Keratinocyte (primary cell): ENCODE results near the gene NBPF1. TPM values are rescaled to one million over a fixed set of nuclear protein-coding genes. Genes with fewer than 3 reads are reported as not detected.
"Not testable (repeated sequence)": the region's sequence is repeated elsewhere in the genome, so short reads cannot be mapped to it uniquely, and the experiment has no call there.

Experiments
- DNase-seq: peaks from one replicate; pipeline ENCODE4 v3.0.0-alpha.2; 2011; ENCODE audit warnings: low read depth, missing footprints, low spot score
- FAIRE-seq: peaks from 2 replicates; lab custom pipeline; 2011; peaks lifted over from hg19 to GRCh38; lab: Jason Lieb, UNC
- H2AFZ ChIP-seq: 2 replicates; pipeline ENCODE4 v1.6.0; 2012; ENCODE audit warnings: low read length, control low read depth, inconsistent platforms; ENCODE audit not compliant: control insufficient read depth
- H3K27ac ChIP-seq: 2 replicates; pipeline ENCODE4 v1.5.1; 2011; ENCODE audit warnings: low read length; ENCODE audit not compliant: control insufficient read depth, insufficient read depth
- H3K27me3 ChIP-seq: 3 replicates; pipeline ENCODE4 v1.6.0; 2011; ENCODE audit warnings: low read length; ENCODE audit not compliant: control insufficient read depth, insufficient read depth; ENCODE audit errors: extremely low read depth
- H3K36me3 ChIP-seq, 2 experiments: 2 replicates in 1 of 2; 3 replicates in 1 of 2; pipeline ENCODE4 v1.5.1; 2011; ENCODE audit warnings: low read length in 2 of 2, mild to moderate bottlenecking in 1 of 2; ENCODE audit not compliant: control insufficient read depth in 2 of 2, insufficient read depth in 2 of 2; ENCODE audit errors: extremely low read depth in 1 of 2
- H3K4me1 ChIP-seq: 3 replicates; pipeline ENCODE4 v1.5.1; 2011; ENCODE audit warnings: low read length; ENCODE audit not compliant: control insufficient read depth, insufficient read depth; ENCODE audit errors: extremely low read depth
- H3K4me2 ChIP-seq: 3 replicates; pipeline ENCODE4 v1.6.0; 2011; ENCODE audit warnings: low read depth, low read length; ENCODE audit not compliant: control insufficient read depth, insufficient read depth; ENCODE audit errors: extremely low read depth
- H3K4me3 ChIP-seq, 3 experiments: fragments of 200-600 bp in 1 of 3; sonication (generic) in 1 of 3; 2 replicates in 2 of 3; 3 replicates in 1 of 3; pipeline ENCODE4 v1.5.1; 2011 to 2016; ENCODE audit warnings: low read length in 3 of 3, mild to moderate bottlenecking in 3 of 3, control low read depth in 2 of 3, inconsistent platforms in 1 of 3, low read depth in 1 of 3, mixed read lengths in 1 of 3, mixed run types in 1 of 3, moderate library complexity in 1 of 3; ENCODE audit not compliant: control insufficient read depth in 2 of 3, insufficient read depth in 2 of 3; ENCODE audit errors: extremely low read depth in 1 of 3
- H3K79me2 ChIP-seq: 2 replicates; pipeline ENCODE4 v1.6.0; 2012; ENCODE audit warnings: low read length; ENCODE audit not compliant: control insufficient read depth, insufficient read depth
- H3K9ac ChIP-seq: 3 replicates; pipeline ENCODE4 v1.6.0; 2011; ENCODE audit warnings: low read length; ENCODE audit not compliant: control insufficient read depth, insufficient read depth; ENCODE audit errors: extremely low read depth
- H3K9me1 ChIP-seq: 3 replicates; pipeline ENCODE4 v1.6.0; 2011; ENCODE audit warnings: low read length; ENCODE audit not compliant: control insufficient read depth, insufficient read depth; ENCODE audit errors: extremely low read depth
- H3K9me3 ChIP-seq: 2 replicates; pipeline ENCODE4 v1.5.1; 2012; ENCODE audit warnings: low read depth, low read length; ENCODE audit not compliant: control insufficient read depth
- H4K20me1 ChIP-seq: 3 replicates; pipeline ENCODE4 v1.6.0; 2011; ENCODE audit warnings: low read length; ENCODE audit not compliant: control insufficient read depth, insufficient read depth; ENCODE audit errors: extremely low read depth
- dilution Hi-C: fragments of 300-500 bp; cut with MboI; formaldehyde crosslinking; loops from one replicate; pipeline ENCODE4 v1.7.0; 2020; ENCODE audit warnings: low sequenced_read_pairs; ENCODE audit not compliant: extremely low pct_ligation_motif_present
- polyA plus RNA-seq, 5 experiments: library from polyadenylated mRNA; depleted of rRNA in 3 of 5; stranded (reverse) in 3 of 5; stranded (forward) in 1 of 5; unstranded in 1 of 5; fragments of >200 nt; gene quantifications; 1 replicate in 1 of 5; 2 replicates in 3 of 5; 3 replicates in 1 of 5; pipeline versions ENCODE4 v1.2.1 to v1.2.3, GENCODE V29; 2011 to 2012; ENCODE audit warnings: missing spikeins in 2 of 5, low read depth in 1 of 5, low replicate concordance in 1 of 5

NBPF1 gene
- polyA plus RNA-seq, 1 donor (not counting 4 experiments of a cell fraction or from before 2014, with no cell fraction given) = 16.4 TPM

- peaks cover 12% of the 10 kb centered on the region for H3K27me3 ChIP-seq
- H3K9me3 ChIP-seq, H3K9ac ChIP-seq, H3K36me3 ChIP-seq, H3K27ac ChIP-seq, H3K4me3 ChIP-seq, H3K79me2 ChIP-seq, H3K9me1 ChIP-seq, dilution Hi-C loops, H3K4me2 ChIP-seq, H3K4me1 ChIP-seq, FAIRE-seq, DNase-seq, H4K20me1 ChIP-seq, H2AFZ ChIP-seq: not testable (repeated sequence)
These were observed 96.5 kb downstream of the NBPF1 start for GRCh38 chr1:16516694-16517410.

GRCh38 chr1:16514107-16515055 lies 99.0 kb downstream of the NBPF1 start, which contains the start of gene RNU1-1:
Gene RNU1-1 (minus strand): TSS chr1:16514285.
- H3K9me1 ChIP-seq, H3K36me3 ChIP-seq, FAIRE-seq, dilution Hi-C loops, DNase-seq, H3K4me1 ChIP-seq, H4K20me1 ChIP-seq, H3K27me3 ChIP-seq, H3K79me2 ChIP-seq, H3K9me3 ChIP-seq: not testable (repeated sequence)
- H2AFZ ChIP-seq = peak within 1 kb of the TSS; percentile 19
- H3K27ac ChIP-seq = peak within 1 kb of the TSS; percentile 87
- H3K4me3 ChIP-seq = peak within 1 kb of the TSS in 2 of 3 experiments; percentile 18 to 56
- H3K9ac ChIP-seq = peak within 1 kb of the TSS; percentile 80
- H3K4me2 ChIP-seq = peak within 1 kb of the TSS; percentile 67

- dilution Hi-C loops, FAIRE-seq, H4K20me1 ChIP-seq, H3K27ac ChIP-seq, H3K9me3 ChIP-seq, H3K4me1 ChIP-seq, H2AFZ ChIP-seq, H3K9me1 ChIP-seq, H3K27me3 ChIP-seq, H3K9ac ChIP-seq, H3K4me3 ChIP-seq, H3K36me3 ChIP-seq, H3K79me2 ChIP-seq: not testable (repeated sequence)
- DNase-seq = peak; percentile 92
- H3K4me2 ChIP-seq = peak overlapping the region; percentile 67
These were observed 99.8 kb downstream of the NBPF1 start for GRCh38 chr1:16513412-16514106.

GRCh38 chr1:16512624-16513411 lies 100.5 kb downstream of the NBPF1 start:
- FAIRE-seq, H3K4me3 ChIP-seq, H4K20me1 ChIP-seq, DNase-seq, H3K79me2 ChIP-seq, H3K27me3 ChIP-seq, H3K36me3 ChIP-seq, H3K9ac ChIP-seq, dilution Hi-C loops, H3K9me1 ChIP-seq, H3K9me3 ChIP-seq, H3K27ac ChIP-seq, H3K4me1 ChIP-seq, H2AFZ ChIP-seq: not testable (repeated sequence)
- peak overlapping the region; percentile 67 for H3K4me2 ChIP-seq
